Middle frontal gyrus (tissue), 1 donor: ENCODE measurements around the gene HRAS.
"Not testable (repeated sequence)": the region's sequence is repeated elsewhere in the genome, so short reads cannot be mapped to it uniquely, and the experiment has no call there.

Experiments used
- DNase-seq: peaks from one replicate; pipeline ENCODE4 v3.0.0-alpha.2; 2015; ENCODE audit warnings: low spot score; ENCODE audit errors: extremely low spot score

The HRAS gene

DNA sequence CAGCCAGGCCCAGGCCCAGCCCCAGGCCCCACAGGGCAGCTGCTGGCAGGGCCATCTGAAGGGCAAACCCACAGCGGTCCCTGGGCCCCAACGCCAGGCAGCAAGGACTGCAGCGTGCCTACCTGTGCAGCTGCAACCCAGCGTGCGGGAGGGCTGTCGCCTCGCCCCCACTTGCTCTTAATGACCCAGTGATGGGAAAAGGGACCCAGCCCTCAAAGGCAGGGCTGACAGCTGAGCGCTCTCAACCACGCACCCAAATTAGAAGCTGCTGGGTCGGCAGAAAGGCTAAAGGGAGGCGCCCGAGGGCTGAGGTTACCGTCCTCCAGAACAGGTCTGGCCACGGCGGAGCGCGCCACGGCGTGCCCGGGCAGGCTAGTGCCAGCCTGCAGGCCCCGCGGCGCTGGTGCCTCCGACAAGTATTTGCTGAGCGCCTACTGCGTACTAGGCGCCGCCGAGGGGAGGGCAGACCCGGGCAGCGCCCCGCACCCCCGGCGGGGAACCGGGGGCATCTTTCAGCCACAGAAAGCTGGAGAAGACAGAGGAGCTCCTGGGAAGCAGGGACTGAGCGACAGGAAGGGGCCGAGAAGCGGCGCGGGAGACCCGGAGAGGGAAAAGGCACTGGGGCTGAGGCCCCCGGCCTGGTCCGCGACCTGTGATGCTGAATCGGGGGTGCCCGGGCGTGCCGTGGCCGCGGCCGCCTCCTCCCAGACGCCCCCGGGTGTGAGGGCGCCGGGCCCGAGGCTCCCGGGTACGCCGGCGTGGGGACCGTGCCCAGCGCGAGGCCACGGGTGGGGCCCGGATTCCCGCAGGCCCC lies 773 bp downstream of the HRAS start:
- DNase-seq, result no peak

DNA sequence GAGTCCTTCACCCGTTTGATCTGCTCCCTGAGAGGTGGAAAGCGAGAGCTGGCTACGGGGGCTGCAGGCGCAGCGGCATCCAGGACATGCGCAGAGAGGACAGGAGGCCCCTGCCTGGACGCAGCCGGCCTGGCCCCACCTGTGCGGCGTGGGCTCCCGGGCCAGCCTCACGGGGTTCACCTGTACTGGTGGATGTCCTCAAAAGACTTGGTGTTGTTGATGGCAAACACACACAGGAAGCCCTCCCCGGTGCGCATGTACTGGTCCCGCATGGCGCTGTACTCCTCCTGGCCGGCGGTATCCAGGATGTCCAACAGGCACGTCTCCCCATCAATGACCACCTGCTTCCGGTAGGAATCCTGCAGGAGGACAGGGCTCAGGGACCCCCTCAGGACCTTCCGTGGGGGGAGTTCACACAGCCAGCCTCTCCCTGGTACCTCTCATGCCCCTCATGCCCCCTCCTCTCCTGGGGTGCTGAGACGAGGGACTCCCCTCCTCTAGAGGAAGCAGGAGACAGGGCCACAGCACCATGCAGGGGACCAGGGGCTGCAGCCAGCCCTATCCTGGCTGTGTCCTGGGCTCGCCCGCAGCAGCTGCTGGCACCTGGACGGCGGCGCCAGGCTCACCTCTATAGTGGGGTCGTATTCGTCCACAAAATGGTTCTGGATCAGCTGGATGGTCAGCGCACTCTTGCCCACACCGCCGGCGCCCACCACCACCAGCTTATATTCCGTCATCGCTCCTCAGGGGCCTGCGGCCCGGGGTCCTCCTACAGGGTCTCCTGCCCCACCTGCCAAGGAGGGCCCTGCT lies 1.6 kb downstream of the HRAS start:
- DNase-seq, result no peak

DNA sequence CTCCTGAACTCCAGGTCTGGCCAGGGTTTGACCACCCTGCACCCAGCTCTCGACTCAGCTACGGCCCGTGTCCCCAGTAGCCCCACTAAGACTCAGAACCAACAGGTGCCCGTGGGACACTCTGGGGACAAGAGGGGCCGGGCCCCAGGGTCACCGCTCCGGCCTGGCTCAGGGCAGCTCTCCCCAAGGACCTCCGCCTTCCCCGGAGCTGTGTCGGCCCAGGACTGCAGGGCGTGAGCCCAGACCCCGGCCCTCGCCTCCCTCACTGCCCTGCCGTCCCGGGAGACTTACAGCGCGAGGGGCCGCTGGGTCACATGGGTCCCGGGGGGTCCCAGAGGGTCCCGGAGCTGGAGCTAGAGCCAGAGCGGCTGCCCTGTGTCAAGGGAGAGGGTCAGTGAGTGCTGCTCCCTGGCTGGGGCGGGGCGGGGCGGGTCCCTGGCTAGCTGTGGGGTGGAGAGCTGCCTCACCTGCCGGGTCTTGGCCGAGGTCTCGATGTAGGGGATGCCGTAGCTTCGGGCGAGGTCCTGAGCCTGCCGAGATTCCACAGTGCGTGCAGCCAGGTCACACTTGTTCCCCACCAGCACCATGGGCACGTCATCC lies 2.3 kb downstream of the HRAS start:
- DNase-seq, result no peak

DNA sequence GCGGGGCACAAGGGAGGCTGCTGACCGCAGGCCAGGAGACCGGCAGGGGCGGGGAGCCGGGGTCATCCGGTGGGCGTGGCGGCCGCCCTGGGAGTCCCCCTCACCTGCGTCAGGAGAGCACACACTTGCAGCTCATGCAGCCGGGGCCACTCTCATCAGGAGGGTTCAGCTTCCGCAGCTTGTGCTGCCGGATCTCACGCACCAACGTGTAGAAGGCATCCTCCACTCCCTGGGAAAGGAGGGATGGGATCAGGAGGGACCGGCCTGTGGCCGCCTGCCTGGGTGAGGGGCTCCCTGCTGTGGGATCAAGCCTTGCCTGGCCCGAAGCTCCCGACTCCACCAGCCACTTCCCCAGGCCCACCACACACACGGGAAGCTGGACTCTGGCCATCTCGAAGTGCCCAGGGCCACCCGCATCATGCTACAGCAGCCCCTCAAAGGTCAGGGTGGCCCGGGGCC lies 2.8 kb downstream of the HRAS start:
- no peak for DNase-seq

DNA sequence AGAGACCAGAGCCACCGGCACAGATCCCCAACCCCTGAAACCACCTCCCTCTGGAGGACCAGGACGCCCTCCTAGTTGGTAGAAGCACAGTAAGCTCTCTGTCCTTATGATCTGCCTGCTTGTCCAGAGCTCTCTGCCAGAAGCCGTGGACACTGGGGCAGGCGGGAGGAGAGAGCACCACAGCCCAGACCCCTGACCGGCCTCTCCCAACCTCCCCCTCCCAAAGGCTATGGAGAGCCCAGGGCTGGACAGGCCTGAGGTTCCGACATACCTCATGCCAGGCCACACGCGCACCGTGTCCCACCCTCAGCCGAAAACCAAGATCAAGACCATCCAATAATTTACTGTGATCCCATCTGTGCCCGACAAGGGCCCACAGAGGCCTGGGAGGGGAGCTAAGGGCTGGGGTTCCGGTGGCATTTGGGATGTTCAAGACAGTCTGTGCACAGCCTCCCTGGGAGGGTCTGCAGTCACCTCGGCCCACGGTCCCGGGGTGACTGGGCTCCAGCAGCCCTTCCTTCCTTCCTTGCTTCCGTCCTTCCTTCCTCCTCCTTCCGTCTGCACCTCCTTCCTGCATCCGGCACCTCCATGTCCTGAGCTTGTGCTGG lies 3.4 kb downstream of the HRAS start:
- DNase-seq, result no peak

DNA sequence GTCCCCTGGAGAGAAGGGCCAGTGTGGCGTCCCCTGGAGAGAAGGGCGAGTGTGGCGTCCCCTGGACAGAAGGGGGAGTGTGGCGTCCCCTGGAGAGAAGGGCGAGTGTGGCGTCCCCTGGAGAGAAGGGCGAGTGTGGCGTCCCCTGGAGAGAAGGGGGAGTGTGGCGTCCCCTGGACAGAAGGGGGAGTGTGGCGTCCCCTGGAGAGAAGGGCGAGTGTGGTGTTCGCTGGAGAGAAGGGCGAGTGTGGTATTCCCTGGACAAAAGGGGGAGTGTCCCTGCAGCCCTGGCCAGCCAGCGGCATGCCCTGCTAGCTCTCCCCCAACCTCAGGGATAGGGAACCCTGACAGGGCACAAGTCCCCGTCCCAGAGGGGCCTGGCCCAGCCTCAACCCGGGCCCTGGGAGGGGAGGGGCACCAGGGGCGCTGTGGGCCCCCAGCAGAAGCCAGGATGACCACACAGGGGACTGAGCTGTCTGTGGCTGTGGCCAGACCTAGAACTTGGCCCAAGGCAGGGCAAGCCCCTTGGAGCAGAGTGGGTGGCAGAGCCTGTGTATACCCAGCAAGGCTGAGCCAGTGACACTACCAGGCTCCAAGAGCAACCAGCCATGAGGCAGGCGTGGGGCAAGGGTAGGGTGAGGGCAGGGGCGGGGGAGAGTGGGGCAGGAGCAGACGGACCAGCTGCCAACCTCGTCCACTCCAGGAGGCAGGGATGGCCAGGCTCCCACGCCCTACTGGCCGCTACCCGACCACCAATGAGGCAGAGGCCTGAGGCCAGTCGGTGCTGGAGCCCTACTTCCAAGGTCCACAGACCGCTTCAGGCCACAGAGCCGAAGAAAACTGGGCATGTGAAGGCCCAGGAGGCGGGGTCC lies 4.2 kb downstream of the HRAS start:
- no peak for DNase-seq

DNA sequence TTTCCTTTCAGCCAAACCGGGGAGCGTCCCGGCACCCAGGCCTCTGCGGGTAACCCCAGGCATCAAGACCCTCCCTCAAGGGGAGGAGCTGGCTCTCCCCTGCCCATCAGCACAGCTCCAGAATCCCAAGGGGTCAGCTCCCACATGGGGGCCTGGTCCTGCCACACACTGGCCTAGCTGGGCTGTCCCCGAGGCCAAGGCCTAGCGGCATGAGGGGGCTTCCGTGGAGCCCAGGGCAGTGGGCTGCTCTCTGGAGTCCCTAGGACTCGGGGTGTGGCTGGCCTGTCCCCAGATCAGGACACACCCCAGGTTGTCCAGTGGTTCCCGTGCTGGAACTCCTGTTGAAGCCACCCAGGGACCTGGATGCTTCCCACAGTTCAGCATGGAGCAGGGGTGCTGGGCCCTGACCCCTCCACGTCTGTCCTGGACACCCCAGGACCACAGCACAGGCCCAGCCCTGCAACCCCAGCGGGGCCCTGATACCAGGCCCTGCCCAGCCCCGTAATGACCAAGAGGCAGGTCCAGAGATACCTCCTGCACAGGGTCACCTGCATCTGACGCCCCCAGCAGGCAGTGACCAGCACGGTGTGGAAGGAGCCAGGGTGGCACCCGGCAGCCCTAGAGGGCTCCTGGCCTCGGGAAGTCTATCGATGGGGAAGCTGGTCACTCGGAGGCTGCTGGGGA lies 5.5 kb downstream of the HRAS start:
- no peak for DNase-seq

DNA sequence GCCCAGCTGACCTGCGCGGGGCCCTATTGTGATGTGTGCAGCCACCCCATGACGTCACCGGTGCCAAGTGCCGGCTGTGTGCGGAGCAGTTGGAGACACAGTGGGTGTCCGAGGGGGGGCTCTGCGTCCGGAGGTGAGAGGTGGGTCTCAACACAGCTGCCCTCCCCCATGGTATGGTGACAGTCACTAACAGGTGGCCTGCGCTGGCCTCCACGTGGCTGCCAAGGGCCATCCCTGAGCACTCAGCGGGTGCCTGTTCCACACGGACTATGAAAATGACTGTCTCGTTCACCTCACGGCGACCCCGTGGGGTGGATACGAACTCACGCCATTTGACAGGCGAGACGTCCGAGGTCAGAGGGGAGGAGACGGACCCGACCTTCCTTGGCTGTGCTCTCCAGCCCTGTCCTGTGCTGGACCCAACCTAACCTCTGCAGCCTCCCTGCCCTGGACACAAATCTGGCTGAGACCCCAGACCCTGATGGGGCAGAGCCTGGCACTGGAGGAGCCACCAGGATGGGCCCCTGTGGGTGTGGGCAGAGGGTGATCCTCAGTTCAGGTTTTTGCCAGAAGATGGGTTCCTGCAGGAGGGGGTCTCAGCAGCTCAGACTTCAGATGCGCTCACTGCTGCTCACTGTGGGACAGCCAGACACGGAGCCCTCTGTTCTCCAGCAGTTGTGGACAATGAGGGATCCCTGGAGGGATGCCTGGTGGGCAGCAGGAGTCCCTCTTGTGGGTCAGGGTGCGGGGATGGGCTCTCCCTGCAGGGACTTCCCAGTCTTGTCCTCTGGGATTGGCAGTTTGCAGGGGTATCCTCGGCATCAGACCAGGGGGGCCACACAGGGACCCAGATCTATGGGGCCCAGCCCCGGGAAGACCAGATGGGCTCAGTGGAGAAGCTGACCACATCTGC lies 6.3 kb downstream of the HRAS start:
- DNase-seq, result no peak

DNA sequence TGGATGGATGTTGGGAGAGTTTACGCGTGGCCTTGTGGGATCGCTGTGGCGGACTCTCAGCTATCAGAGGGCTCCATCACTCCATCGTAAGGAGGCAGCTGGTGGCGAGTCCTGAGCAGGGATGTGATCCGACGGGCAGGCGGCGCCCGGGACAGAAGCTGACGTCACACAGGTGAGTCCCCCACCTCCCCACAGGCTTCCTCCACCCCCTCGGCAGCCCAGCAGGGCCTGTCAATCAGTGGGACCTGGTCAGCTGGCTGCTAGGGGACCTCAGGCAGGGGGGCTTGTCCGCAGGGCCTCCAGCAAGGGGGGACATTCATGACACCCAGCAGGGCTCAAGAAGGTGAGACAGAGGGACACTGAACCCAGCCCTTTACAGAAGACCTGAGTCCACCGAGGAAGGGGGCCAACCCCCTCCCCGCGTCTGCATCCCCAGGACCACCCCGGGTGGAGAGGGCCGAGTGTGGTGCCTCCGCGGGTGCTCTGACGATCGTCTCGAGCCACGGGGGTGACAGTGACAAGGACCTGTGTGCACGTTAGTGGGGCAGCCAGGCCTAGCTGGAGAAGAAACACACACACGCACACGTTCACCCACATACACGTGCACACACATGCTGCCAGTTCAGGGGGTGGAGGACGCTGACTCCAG lies 7.1 kb downstream of the HRAS start:
- DNase-seq, result no peak

DNA sequence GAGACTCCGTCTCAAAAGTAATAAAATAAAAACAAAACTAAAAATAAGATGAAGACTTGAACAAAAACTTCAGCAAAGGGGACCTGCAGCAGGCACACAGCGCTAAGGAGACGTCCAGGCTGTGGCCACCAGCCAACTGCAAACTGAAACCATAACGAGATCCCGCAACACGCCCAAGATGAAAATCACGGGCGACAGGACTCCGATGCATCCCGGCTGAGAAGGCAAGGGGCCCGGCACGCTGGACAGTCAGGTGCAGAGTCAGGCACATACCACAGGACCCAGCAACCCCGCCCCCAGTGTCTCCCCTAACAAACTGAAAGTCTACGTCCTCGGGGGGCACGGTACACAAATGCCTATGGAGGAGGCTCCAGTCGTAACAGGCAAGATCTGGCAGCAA lies 9.2 kb downstream of the HRAS start:
- DNase-seq, result no peak

DNA sequence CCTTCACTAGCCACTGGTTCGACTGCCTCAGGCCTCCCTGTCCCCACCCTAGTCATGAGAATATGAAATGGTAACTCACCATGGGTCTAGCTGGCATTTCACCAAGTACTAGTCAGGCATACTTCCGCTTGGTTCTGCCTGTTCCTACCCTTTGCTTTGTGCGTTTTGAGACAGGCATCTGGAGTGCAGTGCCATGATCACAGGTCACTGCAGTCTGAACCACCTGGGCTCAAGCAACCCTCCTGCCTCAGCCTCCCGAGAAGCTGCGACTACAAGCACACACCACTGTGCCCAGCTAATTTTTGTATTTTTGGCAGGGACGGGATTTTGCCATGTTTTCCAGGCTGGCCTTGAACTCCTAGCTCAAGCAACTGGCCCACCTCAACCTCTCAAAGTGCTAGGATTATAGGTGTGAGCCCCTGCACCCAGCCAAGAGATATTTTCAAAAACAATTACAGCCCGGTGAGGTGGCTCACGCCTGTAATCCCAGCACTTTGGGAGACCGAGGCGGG lies 14.1 kb downstream of the HRAS start:
- DNase-seq, result no peak

DNA sequence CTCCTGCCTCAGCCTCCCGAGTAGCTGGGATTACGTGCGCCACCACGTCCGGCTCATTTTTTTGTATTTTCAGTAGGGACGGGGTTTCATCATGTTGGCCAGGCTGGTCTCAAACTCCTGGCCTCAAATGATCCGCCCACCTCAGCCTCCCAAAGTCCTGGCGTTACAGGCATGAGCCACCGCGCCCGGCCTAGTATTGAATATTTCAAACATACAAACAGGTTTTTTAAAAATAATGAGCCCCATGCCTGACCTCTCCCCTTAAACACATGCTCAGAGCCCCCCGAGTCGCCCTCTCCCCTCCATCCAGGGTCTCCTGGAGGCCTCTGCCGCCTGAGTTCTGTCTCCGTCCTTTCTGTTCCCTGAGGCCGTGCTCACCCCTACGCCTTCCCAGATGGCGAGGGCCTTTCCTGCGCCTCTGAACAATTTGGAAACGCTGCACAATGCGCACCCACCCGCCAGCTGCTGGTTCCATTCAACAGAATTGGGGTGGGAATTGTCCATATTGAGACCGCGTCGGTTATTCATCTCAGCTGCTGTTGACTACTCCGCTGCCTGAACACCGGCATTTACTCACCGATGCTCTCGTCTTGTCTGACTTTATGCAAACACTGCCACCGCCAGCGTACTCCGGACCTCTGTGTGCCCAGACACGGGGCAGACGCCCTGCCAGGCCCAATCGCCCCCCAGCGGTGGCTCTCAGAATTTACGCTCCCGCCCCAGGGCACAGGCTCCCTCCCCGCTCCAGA lies 14.8 kb downstream of the HRAS start:
- no peak for DNase-seq

DNA sequence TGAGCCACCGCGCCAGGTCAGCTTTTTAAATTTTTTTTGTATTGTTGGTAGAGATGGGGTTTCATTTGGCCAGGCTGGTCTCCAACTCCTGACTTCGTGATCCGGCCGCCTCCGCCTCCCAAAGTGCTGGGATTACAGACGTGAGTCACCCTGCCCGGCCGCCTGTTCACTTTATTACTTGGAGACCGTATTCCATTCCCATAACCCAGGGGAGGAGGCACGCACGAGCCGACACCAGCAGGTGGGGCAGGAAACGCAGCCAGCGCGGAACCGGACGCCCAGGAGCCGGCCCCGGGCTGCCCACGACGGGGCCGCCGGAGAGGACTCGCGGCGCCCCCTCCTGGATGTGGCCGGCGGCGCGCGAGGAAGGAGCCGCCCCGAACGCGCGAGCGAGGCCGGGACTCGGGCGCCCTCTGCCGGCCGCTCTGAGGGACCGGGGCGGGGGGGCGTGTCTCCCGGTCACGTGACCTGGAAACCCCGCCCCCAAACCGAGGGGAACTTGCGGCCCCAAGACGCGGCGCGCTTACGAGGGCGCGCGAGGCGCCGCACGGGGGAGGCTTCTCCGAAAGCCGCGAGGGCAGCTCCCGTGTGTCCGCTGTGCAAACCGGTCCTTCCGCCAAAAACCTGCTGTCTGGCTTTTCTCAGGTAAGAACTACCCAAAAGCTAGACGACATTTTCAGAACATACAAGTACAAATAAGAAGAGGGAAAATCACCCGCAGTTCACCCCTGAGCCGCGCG lies 16.7 kb downstream of the HRAS start:
- DNase-seq, result peak; percentile 72

DNA sequence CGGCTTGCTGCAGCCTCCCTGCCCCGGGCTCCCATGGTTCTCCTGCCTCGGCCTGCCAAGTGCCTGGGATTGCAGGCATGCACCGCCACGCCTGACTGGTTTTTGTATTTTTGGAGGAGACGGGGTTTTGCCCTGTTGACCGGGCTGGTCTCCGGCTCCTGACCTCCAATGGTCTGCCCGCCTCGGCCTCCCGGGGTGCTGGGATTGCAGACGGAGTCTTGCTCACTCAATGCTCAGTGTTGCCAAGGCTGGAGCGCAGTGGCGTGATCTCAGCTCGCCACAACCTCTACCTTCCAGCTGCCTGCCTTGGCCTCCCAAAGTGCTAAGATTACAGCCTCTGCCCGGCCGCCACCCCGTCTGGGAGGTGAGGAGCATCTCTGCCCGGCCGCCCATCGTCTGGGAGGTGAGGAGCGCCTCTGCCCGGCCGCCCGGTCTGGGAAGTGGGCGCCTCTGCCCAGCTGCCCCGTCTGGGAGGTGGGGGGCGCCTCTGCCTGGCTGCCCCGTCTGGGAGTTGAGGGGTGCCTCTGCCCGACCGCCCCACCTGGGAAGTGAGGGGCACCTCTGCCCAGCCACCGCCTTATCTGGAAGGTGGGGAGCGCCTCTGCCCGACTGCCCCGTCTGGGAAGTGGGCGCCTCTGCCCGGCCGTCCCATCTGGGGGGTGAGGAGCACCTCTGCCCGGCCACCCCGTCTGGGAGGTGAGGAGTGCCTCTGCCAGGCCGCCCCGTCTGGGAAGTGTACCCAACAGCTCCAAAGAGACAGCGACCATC lies 18.3 kb downstream of the HRAS start:
- DNase-seq, result not testable (repeated sequence)

DNA sequence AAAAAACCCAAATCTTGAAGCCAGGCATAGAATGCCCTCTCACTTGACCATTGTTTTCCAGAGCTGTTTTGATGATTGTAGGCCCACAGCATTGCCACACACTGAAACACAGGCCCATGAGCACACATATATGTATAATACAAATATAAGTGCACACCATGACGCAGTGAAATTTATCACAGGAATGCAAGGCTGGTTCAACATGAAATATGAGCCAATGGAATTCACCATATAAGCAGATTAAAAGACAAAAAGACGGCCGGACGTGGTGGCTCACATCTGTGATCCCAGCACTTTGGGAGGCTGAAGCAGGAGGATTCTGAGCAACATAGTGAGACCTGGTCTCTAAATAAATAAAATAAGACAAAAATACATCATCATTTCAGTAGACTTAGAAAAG lies 19.0 kb downstream of the HRAS start:
- no peak for DNase-seq

DNA sequence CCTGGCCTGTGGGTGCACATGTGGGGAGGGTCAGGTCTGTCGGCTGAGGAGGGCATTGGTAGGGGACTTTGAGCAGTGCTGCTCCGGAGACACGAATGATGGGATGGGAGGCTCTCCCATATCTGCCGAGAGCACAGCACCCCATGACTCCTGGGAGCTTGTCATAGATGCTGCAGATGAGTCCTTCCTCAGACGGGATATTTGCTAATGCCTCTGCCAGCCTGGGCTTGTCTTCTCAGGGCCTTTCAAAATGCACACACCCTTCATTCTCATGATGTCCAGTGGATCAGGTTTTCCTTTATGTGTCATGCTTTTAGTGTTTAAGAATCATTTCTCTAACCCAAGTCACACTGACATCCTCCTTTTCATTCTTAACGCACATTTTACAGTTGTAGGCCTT lies 20.2 kb downstream of the HRAS start:
- DNase-seq, result no peak
